ENCODE results near the gene ADAM12.

GRCh38 chr10:126114884-126115555 is 273.3 kb downstream of the ADAM12 start:
- TF ChIP-seq, protein P1, sequence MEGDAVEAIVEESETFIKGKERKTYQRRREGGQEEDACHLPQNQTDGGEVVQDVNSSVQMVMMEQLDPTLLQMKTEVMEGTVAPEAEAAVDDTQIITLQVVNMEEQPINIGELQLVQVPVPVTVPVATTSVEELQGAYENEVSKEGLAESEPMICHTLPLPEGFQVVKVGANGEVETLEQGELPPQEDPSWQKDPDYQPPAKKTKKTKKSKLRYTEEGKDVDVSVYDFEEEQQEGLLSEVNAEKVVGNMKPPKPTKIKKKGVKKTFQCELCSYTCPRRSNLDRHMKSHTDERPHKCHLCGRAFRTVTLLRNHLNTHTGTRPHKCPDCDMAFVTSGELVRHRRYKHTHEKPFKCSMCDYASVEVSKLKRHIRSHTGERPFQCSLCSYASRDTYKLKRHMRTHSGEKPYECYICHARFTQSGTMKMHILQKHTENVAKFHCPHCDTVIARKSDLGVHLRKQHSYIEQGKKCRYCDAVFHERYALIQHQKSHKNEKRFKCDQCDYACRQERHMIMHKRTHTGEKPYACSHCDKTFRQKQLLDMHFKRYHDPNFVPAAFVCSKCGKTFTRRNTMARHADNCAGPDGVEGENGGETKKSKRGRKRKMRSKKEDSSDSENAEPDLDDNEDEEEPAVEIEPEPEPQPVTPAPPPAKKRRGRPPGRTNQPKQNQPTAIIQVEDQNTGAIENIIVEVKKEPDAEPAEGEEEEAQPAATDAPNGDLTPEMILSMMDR (IDR thresholded peaks at IDR 0.05) = no peak
- no peak for TF ChIP-seq MXI1 (IDR thresholded peaks at IDR 0.05; ENCODE audit: low read depth, low read length)
- no peak for TF ChIP-seq RFX5 (IDR thresholded peaks at IDR 0.05; ENCODE audit: low read length)
- TF ChIP-seq EP300 (IDR thresholded peaks at IDR 0.05; ENCODE audit: borderline replicate concordance in 1 of 2, low read depth in 1 of 2, low read length in 1 of 2) = no peak
- TF ChIP-seq GABPA (IDR thresholded peaks at IDR 0.05; ENCODE audit: low read depth) = no peak
- no peak for TF ChIP-seq NRF1 (IDR thresholded peaks at IDR 0.05; ENCODE audit: low read depth, low read length)
- TF ChIP-seq RXRA (IDR thresholded peaks at IDR 0.05; ENCODE audit: borderline replicate concordance, low read depth) = no peak
- TF ChIP-seq POLR2AphosphoS5 (IDR thresholded peaks at IDR 0.05; ENCODE audit: low read depth, low read length) = no peak
- TF ChIP-seq MAX (IDR thresholded peaks at IDR 0.05; ENCODE audit: low read depth) = no peak
- TF ChIP-seq ZBTB33 (IDR thresholded peaks at IDR 0.05; ENCODE audit: borderline replicate concordance, low read depth) = no peak
- no peak for TF ChIP-seq JUND (IDR thresholded peaks at IDR 0.05)
- TF ChIP-seq TAF1 (IDR thresholded peaks at IDR 0.05; ENCODE audit: borderline replicate concordance, low read depth, low read length) = no peak
- TF ChIP-seq, protein P2, sequence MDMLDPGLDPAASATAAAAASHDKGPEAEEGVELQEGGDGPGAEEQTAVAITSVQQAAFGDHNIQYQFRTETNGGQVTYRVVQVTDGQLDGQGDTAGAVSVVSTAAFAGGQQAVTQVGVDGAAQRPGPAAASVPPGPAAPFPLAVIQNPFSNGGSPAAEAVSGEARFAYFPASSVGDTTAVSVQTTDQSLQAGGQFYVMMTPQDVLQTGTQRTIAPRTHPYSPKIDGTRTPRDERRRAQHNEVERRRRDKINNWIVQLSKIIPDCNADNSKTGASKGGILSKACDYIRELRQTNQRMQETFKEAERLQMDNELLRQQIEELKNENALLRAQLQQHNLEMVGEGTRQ (IDR thresholded peaks at IDR 0.05; ENCODE audit: borderline replicate concordance, low read depth, low read length) = no peak
- TF ChIP-seq NFIC (IDR thresholded peaks at IDR 0.05; ENCODE audit: borderline replicate concordance) = no peak

Measured in SK-N-SH (cell line).